GM18499 (cell line): ENCODE data around the gene SCAPER.
"Not testable (repeated sequence)": the region's sequence is repeated elsewhere in the genome, so short reads cannot be mapped to it uniquely, and the experiment has no call there.

Experiments
- ATAC-seq: cut with Tn5 transposase; IDR thresholded peaks from one replicate; pipeline ENCODE4 v1.9.1; 2021; ENCODE audit warnings: moderate number of reproducible peaks; ENCODE audit not compliant: insufficient read depth, unreplicated experiment

SCAPER gene

DNA sequence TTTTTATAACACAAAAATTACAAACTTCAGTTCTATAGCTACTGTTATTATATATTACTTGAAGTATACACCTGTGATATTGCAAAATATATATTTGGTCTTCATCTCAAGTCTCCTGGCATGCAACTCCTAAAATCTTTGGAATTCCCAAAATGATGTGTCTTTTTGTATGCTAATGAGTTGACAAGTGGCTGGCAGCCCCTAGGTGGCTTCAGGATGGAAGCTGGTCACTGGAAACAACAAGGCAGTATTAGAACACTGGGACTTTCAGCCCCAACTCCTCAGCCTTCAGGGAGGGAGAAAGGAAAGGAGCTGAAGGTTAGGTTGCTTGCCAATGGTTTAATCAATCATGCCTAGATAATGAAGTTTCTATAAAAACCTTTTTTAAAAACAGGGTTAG, 112.0 kb downstream of the SCAPER start:
- no peak for ATAC-seq

- no peak for ATAC-seq
Observed at GRCh38 chr15:76791511-76791910, 113.6 kb downstream of the SCAPER start.

DNA sequence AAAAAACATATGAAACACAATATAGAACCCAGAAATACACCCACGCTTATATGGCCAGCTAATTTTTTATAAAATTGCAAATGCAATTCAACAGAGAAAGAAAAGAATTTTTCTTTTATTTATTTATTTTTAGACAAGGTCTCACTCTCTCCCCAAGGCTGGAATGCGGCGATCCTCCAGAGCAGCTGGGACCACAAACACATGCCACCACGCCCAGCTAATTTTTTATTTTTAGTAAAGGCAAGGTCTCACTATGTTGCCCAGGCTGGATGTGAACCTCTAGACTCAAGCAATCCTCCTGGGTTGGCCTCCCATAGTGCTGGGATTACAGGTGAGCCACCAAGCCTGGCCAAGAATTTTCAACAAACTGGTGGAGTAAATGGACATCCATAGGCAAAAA, 117.9 kb downstream of the SCAPER start:
- ATAC-seq, result no peak

- no peak for ATAC-seq
Observed at GRCh38 chr15:76776969-76777368, 128.2 kb downstream of the SCAPER start.

DNA sequence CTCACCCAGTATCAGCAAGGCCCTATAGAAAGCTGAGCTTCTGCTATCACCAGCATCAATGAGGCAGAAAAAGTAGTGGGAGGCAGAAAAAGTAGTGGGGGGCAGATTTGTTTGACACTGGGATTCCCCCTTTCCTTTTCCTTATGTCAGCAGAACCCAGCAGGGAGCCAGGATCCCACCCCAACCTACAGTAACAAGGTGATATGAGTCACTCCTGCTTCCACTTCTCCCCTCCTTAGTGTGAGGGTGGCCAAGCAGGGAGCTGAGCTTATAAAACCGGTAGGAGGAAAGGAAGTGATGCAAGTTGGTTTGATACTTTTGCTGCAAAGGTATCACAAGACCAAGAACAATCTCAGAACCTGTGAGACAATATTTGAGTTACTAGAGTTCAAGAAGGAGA, 128.7 kb downstream of the SCAPER start:
- no peak for ATAC-seq

GRCh38 chr15:76773234-76773633, 131.9 kb downstream of the SCAPER start:
- no peak for ATAC-seq

- ATAC-seq, result no peak
Observed at GRCh38 chr15:76772776-76773175, 132.4 kb downstream of the SCAPER start.

GRCh38 chr15:76764004-76764403, 141.1 kb downstream of the SCAPER start:
- ATAC-seq, result no peak

DNA sequence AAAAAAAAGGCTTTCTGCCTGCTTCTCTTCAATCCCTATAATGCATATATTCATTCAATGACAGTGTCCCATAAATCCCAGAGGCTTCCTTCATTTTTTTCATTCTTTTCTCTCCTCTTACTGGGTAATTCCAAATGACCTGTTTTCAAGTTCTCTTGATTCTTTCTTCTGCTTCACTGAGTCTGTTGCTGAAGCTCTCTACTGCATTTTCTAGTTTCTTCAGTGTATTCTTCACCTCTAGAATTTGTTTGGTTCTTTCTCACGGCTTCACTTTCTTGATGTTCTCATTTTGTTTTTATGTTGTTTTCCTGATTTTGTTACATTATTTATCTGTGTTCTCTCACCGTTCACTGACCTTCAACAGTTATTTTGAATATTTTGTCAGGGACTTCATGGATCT, 141.6 kb downstream of the SCAPER start:
- ATAC-seq, result no peak

GRCh38 chr15:76756381-76756780, 148.8 kb downstream of the SCAPER start:
- no peak for ATAC-seq

DNA sequence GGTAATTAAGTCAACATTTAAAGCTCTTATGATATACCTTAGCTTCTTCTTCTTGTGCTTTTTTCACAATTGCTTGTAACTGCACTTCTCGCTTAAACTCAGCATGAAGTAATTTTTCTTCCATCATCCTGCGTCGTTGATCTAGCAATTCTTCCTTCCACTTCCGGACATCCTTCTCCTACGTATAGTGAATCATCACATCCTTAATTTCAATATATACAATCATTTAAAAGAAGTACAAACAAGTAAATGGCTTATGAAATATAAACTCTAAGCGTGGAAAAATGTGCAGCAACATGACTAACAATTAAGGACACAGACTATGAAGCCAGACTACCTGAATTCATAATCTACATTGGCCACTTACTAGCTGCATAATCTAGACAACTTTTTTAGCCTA, 151.4 kb downstream of the SCAPER start:
- ATAC-seq, result no peak

DNA sequence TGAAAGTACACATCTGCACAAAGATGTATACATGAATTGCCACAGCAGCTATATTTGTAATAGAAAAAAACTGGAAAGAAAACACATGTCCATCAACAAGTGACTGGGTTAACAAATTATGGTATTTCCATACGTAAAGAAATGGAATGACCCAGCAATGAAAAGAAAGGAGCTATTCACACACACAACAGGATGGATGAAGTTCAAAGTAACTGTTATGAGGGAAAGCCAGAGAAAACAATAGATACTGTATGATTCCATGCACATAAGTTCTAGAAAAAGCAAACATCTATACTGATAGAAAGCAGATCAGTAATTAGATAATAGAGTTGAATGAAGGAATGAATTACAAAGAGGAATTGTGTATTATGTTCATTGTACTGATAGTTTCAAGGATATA, 152.0 kb downstream of the SCAPER start:
- ATAC-seq, result no peak

- ATAC-seq, result no peak
Observed at GRCh38 chr15:76752549-76752948, 152.6 kb downstream of the SCAPER start.

DNA sequence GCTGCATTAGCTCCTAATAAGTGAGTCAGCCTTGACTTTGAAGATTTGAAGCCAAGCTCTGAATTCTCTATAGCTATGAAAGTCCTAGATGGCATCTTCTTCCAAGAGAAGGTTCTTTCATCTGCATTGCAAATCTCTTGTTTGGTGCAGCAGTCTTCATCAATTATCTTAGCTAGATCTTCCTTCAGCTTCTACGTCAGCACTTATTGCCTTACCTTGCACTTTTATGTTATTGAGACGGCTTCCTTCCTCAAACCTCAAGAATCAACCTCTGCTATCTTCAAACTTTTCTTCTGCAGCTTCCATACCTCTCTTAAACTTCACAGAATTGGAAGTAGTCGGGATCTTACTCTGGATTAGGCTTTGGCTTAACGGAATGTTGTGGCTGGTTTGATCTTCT, 167.6 kb downstream of the SCAPER start:
- ATAC-seq, result no peak

- ATAC-seq, result not testable (repeated sequence)
Observed at GRCh38 chr15:76732321-76732720, 172.8 kb downstream of the SCAPER start.

DNA sequence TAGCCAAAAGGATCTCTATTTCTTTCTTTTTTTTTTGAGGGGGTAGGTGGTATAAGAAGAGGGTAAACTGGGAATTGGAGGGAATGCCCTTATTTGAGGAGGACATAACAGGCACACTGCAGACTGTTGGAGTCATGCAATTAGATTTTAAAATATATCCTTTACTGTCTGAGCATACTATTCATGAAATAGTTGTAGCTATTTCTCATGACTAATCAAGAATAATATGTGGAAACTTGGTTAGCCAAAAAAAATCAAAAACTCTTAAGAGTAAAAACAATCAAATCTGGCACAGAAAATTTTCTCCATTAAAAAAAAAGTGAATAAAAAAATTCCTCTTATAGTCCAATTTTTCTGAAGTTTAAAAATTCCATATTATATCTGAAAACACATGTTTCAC, 174.9 kb downstream of the SCAPER start:
- no peak for ATAC-seq

GRCh38 chr15:76718863-76719262, 186.3 kb downstream of the SCAPER start:
- no peak for ATAC-seq

- no peak for ATAC-seq
Observed at GRCh38 chr15:76714950-76715349, 190.2 kb downstream of the SCAPER start.

DNA sequence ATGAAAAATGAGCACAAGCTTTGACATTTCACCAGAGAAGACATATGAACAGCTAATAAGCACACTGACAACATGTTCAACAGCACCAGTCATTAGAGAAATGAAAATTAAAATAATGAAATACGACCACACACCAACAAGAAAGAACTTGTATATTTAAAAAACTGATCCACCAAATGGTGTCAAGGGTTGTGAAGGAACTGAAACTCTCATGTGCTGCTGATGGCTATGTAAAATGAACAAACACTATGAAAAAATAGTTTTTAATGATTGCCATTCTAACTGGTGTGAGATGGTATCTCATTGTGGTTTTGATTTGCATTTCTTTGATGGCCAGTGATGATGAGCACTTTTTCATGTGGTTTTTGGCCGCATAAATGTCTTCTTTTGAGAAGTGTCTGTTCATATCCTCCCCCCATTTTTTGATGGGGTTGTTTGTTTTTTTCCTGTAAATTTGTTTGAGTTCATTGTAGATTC, 193.8 kb downstream of the SCAPER start:
- ATAC-seq, result no peak

DNA sequence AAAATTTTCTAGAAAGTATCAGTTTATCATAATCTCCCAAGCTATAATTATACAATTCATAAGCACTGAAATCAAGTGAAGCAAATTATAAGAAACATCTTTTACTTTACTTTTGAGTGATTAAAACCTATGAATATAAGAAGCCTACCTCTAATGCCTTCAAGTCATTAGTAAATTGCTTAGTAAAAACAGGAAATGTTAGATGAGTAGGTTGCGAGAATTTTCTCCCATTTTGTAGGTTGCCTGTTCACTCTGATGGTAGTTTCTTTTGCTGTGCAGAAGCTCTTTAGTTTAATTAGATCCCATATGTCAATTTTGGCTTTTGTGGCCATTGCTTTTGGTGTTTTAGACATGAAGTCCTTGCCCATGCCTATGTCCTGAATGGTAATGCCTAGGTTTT, 201.1 kb downstream of the SCAPER start:
- not testable (repeated sequence) for ATAC-seq

- ATAC-seq, result no peak
Observed at GRCh38 chr15:76696840-76697239, 208.3 kb downstream of the SCAPER start.

DNA sequence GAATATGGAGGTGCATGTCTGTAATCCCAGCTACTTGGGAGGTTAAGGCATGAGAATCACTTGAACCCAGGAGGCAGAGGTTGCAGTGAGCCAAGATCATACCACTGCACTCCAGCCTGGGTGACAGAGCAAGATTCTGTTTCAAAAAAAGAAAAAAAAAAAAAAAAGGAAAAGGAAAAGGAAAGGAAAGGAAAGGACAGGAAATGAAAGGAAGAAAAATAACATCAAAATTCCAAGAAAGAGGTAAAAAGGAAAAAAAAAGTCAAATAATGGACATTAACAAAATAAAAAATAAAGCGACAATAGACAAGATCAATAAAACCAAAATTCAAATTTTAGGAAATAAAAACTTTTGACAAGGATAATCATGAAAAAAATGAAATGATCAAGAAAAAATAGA, 212.6 kb downstream of the SCAPER start:
- ATAC-seq, result not testable (repeated sequence)

DNA sequence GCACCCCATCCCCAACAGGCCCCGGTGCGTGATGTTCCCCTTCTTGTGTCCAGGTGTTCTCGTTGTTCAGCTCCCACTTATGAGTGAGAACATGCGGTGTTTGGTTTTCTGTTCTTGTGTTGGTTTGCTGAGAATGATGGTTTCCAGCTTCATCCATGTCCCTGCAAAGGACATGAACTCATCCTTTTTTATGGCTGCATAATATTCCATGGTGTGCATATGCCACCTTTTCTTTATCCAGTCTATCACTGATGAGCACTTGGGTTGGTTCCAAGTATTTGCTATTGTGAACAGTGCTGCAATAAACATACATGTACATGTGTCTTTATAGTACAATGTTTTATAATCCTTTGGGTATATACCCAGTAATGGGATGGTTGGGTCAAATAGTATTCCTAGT, 217.5 kb downstream of the SCAPER start:
- not testable (repeated sequence) for ATAC-seq
